Endometrial microvascular endothelial cells (primary cell): Measurements from ENCODE around the gene NUDCD3. TPM values are rescaled to one million over a fixed set of nuclear protein-coding genes. Genes with fewer than 3 reads are reported as not detected.

Source experiments
- in situ Hi-C: cut with HindIII; loops from 2 replicates; pipeline ENCODE4 v1.10.0; 2017; ENCODE audit warnings: low sequenced_read_pairs, low pct_unique_long_range_greater_than_20kb; ENCODE audit errors: inconsistent ontology term
- total RNA-seq: library from RNA; depleted of rRNA; stranded (reverse); fragments of >200 nt; gene quantifications from one replicate; pipeline ENCODE4 v1.2.3, GENCODE V29; 2015; ENCODE audit errors: inconsistent ontology term

Gene NUDCD3
- total RNA-seq, 1 donor from 2014 or later: 89.1 TPM

GRCh38 chr7:44378744-44379143 lies 111.7 kb downstream of the NUDCD3 start:
- in situ Hi-C loops: no loop called here

GRCh38 chr7:44377681-44378421 lies 112.6 kb downstream of the NUDCD3 start:
- in situ Hi-C loops: no loop called here

- in situ Hi-C loops: no loop called here
Measured at GRCh38 chr7:44377134-44377463, 113.4 kb downstream of the NUDCD3 start.

GRCh38 chr7:44376429-44377133 lies 113.9 kb downstream of the NUDCD3 start:
- in situ Hi-C loops: no loop called here

GRCh38 chr7:44375926-44376342 lies 114.5 kb downstream of the NUDCD3 start:
- in situ Hi-C loops: no loop called here

- in situ Hi-C loops: no loop called here
Measured at GRCh38 chr7:44375236-44375699, 115.2 kb downstream of the NUDCD3 start.

- in situ Hi-C loops: no loop called here
Measured at GRCh38 chr7:44374007-44374763, 116.3 kb downstream of the NUDCD3 start.

GRCh38 chr7:44373418-44373740 lies 117.1 kb downstream of the NUDCD3 start:
- in situ Hi-C loops: no loop called here

GRCh38 chr7:44372560-44373417 lies 117.7 kb downstream of the NUDCD3 start:
- in situ Hi-C loops: no loop called here

GRCh38 chr7:44368885-44369284 lies 121.6 kb downstream of the NUDCD3 start:
- in situ Hi-C loops: no loop called here

GRCh38 chr7:44368455-44368854 lies 122.0 kb downstream of the NUDCD3 start:
- in situ Hi-C loops: no loop called here

- in situ Hi-C loops: no loop called here
Measured at GRCh38 chr7:44367475-44368043, 122.9 kb downstream of the NUDCD3 start.

- in situ Hi-C loops: no loop called here
Measured at GRCh38 chr7:44366986-44367385, 123.5 kb downstream of the NUDCD3 start.

GRCh38 chr7:44353668-44354067 lies 136.8 kb downstream of the NUDCD3 start:
- in situ Hi-C loops: no loop called here

GRCh38 chr7:44348851-44349781 lies 141.3 kb downstream of the NUDCD3 start:
- in situ Hi-C loops: no loop called here

- in situ Hi-C loops: no loop called here
Measured at GRCh38 chr7:44348300-44348699, 142.2 kb downstream of the NUDCD3 start.

- in situ Hi-C loops: no loop called here
Measured at GRCh38 chr7:44347546-44348114, 142.8 kb downstream of the NUDCD3 start.
